Cardiac muscle cell (in vitro differentiated cells and primary cell): ENCODE results near the gene CPSF4. TPM values are rescaled to one million over a fixed set of nuclear protein-coding genes. Genes with fewer than 3 reads are reported as not detected.

ENCODE experiments used
- DNase-seq, 2 donors: peaks; one replicate each; pipeline versions ENCODE4 v3.0.0 to v3.0.0-alpha.2; 2010 to 2017; ENCODE audit warnings: low read depth in 1 of 2, low spot score in 1 of 2
- H3K27ac ChIP-seq: fragments of 200-600 bp; sonication (generic); 2 replicates; pipeline ENCODE4 v1.5.1; 2016
- H3K27me3 ChIP-seq: fragments of 200-600 bp; sonication (generic); 2 replicates; pipeline ENCODE4 v1.6.0; 2016; ENCODE audit warnings: control low read depth
- H3K36me3 ChIP-seq: fragments of 200-600 bp; sonication (generic); 2 replicates; pipeline ENCODE4 v1.5.1; 2016; ENCODE audit warnings: control low read depth
- H3K4me1 ChIP-seq: fragments of 200-600 bp; sonication (generic); 2 replicates; pipeline ENCODE4 v1.8.1; 2017; ENCODE audit warnings: low read depth, mild to moderate bottlenecking, mixed run types
- H3K4me3 ChIP-seq: fragments of 200-600 bp; sonication (generic); 2 replicates; pipeline ENCODE4 v1.5.1; 2016; ENCODE audit warnings: mild to moderate bottlenecking
- H3K9me3 ChIP-seq: fragments of 200-600 bp; sonication (generic); 2 replicates; pipeline ENCODE4 v1.5.1; 2017; ENCODE audit warnings: low read depth, mild to moderate bottlenecking, control low read depth
- polyA plus RNA-seq: library from polyadenylated mRNA; unstranded; fragments of >200 nt; fragmentation: Nextera tagmentation; extraction: Ambion mirVana; gene quantifications from 2 replicates; pipeline ENCODE4 v1.2.1, GENCODE V29; 2016
- total RNA-seq: library from RNA; depleted of rRNA; stranded (reverse); fragments of >200 nt; gene quantifications from 2 replicates; pipeline ENCODE4 v1.2.3, GENCODE V29; 2016
- TF ChIP-seq, protein P1 (sequence below): IDR thresholded peaks from 2 replicates; pipeline ENCODE4 v1.5.1; 2012; ENCODE audit warnings: low read depth, mild to moderate bottlenecking, low read length

Gene CPSF4
- total and polyA plus RNA-seq, 2 experiments from 2014 or later, result 59.8 to 84.1 TPM

DNA sequence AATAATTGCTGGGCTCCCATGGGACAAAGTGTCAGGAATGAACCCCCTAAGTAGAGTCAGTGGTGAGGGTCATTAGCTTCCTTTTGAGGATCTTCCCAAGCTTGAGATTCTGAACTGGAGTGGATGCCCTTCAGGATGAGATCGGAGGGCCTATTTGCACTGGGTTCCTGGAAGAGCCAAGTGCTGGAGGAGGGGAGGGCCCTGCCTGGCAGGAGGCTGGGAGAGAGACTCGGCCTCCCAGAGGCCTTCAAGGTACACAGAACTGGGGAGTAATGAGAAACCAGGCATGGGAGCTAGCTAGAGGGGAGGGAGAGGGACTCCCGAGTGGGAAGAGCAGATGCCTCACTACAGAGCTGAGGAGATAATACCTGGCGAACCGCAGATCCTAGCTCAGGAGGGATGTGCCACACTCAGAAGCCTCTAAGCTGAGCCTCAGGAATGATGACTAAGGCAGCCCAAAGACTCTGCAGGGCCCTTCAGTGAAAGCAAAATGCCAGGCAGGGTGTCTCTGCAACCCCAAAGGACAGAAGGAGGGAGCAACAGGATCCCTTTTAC is 39.8 kb upstream of the CPSF4 start:
- Histone ChIP-seq H3K4me1 (peaks cover 1% of the 10 kb centered on the region), H3K4me3 (no peak overlapping the region), H3K9me3 (no peaks in the 10 kb centered on the region), H3K27me3 (no peaks in the 10 kb centered on the region), H3K36me3 (peaks cover 43% of the 10 kb centered on the region), H3K27ac (no peak overlapping the region)
- no peak for DNase-seq
- TF ChIP-seq, protein P1, sequence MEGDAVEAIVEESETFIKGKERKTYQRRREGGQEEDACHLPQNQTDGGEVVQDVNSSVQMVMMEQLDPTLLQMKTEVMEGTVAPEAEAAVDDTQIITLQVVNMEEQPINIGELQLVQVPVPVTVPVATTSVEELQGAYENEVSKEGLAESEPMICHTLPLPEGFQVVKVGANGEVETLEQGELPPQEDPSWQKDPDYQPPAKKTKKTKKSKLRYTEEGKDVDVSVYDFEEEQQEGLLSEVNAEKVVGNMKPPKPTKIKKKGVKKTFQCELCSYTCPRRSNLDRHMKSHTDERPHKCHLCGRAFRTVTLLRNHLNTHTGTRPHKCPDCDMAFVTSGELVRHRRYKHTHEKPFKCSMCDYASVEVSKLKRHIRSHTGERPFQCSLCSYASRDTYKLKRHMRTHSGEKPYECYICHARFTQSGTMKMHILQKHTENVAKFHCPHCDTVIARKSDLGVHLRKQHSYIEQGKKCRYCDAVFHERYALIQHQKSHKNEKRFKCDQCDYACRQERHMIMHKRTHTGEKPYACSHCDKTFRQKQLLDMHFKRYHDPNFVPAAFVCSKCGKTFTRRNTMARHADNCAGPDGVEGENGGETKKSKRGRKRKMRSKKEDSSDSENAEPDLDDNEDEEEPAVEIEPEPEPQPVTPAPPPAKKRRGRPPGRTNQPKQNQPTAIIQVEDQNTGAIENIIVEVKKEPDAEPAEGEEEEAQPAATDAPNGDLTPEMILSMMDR, result no peak

DNA sequence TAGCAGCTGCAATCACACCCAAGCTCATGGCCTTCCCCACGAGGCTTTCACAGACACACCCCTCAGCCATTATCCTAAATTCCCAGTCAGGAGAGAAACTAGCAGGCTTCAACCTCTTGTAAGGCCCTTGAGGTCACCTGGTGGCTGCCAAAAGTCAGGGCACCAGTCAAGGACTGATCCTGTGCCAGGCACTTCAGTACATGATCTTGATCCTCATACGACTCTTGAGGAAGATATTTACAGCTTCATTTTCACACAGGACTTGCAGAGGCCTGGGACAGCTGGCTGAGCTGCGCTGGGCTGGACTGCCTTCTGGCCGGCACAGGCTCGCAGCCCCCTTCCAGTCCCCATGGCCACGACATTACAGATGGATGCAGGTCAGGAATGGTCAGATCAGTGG is 39.1 kb upstream of the CPSF4 start:
- H3K4me3 ChIP-seq, result no peak overlapping the region
- peaks cover 43% of the 10 kb centered on the region for H3K36me3 ChIP-seq
- TF ChIP-seq, protein P1, result no peak
- no peaks in the 10 kb centered on the region for H3K27me3 ChIP-seq
- no peak for DNase-seq
- no peak overlapping the region for H3K27ac ChIP-seq
- no peaks in the 10 kb centered on the region for H3K9me3 ChIP-seq
- H3K4me1 ChIP-seq, result no peaks in the 10 kb centered on the region

DNA sequence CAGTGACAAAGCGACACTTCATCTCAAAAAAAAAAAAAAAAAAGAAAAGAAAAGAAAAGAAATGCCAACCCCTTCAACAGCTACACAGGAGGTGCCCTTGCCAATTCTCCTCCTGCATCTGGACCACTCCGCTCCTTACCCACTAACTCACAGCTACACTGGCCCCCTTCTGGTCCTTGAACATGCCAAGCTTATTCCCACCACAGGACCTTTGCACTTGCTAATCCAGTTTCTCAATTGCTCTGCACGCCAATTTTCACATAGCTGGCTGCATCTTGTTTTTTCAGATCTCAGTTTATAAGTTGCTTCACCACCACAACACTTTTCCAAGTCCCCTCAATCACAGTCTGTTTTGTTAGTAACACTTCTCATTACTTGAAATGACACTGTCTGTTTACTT is 35.9 kb upstream of the CPSF4 start:
- Histone ChIP-seq H3K4me1 (peaks cover 7% of the 10 kb centered on the region), H3K27ac (no peak overlapping the region), H3K4me3 (no peak overlapping the region), H3K36me3 (peaks cover 37% of the 10 kb centered on the region), H3K9me3 (no peaks in the 10 kb centered on the region), H3K27me3 (no peaks in the 10 kb centered on the region)
- TF ChIP-seq, protein P1, result no peak
- DNase-seq, result no peak

DNA sequence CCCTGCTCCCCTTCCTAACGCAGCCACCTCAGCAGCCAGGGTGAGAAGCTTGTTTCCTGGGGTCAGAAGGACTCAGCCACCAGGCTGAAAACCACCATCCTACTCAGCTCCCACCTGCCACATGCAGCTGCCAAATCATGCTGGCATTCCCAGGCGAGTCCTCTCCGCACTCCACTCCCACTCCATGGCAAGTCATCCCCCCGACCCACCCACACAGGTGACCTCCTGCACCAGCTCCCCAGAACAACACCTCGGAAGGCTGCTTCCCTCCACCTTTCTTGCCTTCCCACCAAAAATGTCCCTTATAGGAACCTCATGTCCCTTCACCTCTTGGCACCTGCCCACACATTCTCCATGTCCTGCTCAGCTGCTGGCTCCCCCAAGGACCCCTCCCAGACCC is 35.0 kb upstream of the CPSF4 start:
- H3K27ac ChIP-seq, result no peak overlapping the region
- no peak overlapping the region for H3K4me3 ChIP-seq
- no peaks in the 10 kb centered on the region for H3K27me3 ChIP-seq
- TF ChIP-seq, protein P1, result no peak
- H3K9me3 ChIP-seq, result no peaks in the 10 kb centered on the region
- H3K4me1 ChIP-seq, result peaks cover 7% of the 10 kb centered on the region
- peaks cover 28% of the 10 kb centered on the region for H3K36me3 ChIP-seq
- DNase-seq, result no peak

DNA sequence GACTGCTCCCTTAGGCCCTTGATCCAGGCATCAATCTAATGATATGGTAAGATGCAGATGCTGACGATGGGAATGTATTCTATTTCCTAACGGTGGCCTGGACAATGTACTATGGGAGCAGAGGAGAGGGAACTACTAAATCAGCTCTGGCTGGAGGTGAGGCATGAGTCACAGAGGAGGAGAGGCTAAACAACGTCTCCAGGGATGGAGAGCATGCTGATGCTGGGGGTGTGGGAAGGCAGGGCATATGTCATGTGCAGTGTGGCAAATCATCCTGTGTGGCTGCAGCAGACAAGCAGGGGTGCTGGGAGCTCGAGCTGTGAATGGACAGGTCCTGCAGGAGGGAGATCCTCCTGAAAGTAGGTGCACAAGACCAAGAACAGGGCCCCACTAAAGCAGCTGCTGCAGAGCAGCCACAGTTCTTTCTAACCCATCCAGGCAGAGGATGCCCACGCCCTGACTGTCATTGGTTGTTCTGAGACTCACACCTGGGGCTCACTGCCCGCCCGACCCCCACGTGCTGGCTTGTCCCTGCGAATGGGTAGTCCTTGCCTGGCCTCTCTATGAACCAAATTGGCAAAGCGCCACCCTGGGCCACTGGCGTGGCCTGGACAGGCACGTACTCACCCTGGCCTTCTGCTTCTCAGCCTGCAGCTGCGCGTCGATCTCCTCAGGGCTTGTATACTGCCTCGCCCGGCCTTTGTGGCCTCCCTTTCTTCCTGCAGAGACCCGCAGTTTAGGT is 34.3 kb upstream of the CPSF4 start:
- peaks cover 24% of the 10 kb centered on the region for H3K36me3 ChIP-seq

More for the DNA sequence above, 34.3 kb upstream of the CPSF4 start:
- H3K4me3 ChIP-seq, result no peak overlapping the region
- H3K4me1 ChIP-seq, result peaks cover 7% of the 10 kb centered on the region
- H3K27ac ChIP-seq, result no peak overlapping the region
- no peaks in the 10 kb centered on the region for H3K27me3 ChIP-seq
- DNase-seq, result no peak
- TF ChIP-seq, protein P1, result no peak
- no peaks in the 10 kb centered on the region for H3K9me3 ChIP-seq
